H1 (cell line): ENCODE measurements around the gene ELAVL1. TPM values are rescaled to one million over a fixed set of nuclear protein-coding genes. Genes with fewer than 3 reads are reported as not detected.

ENCODE experiments used
- CHD1 ChIP-seq: IDR thresholded peaks from 2 replicates; pipeline ENCODE4 v1.6.1; 2012; ENCODE audit warnings: low read depth, low read length, improper control_type of control experiment
- EZH2 ChIP-seq: fragments of 200-600 bp; sonication (generic); IDR thresholded peaks from 2 replicates; pipeline ENCODE4 v1.7.1; 2012; ENCODE audit warnings: low read depth, mild to moderate bottlenecking, moderate library complexity, low read length, inconsistent platforms; ENCODE audit not compliant: severe bottlenecking
- JUND ChIP-seq: IDR thresholded peaks from 2 replicates; pipeline ENCODE4 v1.6.1; 2011; ENCODE audit warnings: mild to moderate bottlenecking, improper control_type of control experiment, low read length
- NANOG ChIP-seq: IDR thresholded peaks from 2 replicates; pipeline ENCODE4 v1.6.1; 2011; ENCODE audit warnings: low read length, low read depth, mild to moderate bottlenecking, inconsistent platforms; ENCODE audit not compliant: insufficient read depth, poor library complexity, severe bottlenecking
- RAD21 ChIP-seq, 2 experiments: IDR thresholded peaks in 1 of 2; conservative IDR thresholded peaks in 1 of 2; 2 replicates each; pipeline ENCODE4 v1.6.1; 2011; ENCODE audit warnings: low read depth in 2 of 2, low read length in 2 of 2, improper control_type of control experiment in 1 of 2, inconsistent platforms in 1 of 2, mild to moderate bottlenecking in 1 of 2, moderate library complexity in 1 of 2
- SIN3A ChIP-seq, 2 experiments: IDR thresholded peaks in 1 of 2; conservative IDR thresholded peaks in 1 of 2; 2 replicates each; pipeline ENCODE4 v1.6.1; 2011 to 2012; ENCODE audit warnings: low read length in 2 of 2, improper control_type of control experiment in 1 of 2, low read depth in 1 of 2, mild to moderate bottlenecking in 1 of 2
- TAF1 ChIP-seq: IDR thresholded peaks from 2 replicates; pipeline ENCODE4 v1.6.1; 2011; ENCODE audit warnings: mild to moderate bottlenecking, low read depth, low read length
- polyA plus RNA-seq, 7 experiments: library from polyadenylated mRNA; depleted of rRNA in 3 of 7; stranded (reverse) in 5 of 7; unstranded in 2 of 7; fragments of >200 nt in 5 of 7; fragments of 200-250 nt in 2 of 7; gene quantifications; 1 replicate in 5 of 7; 2 replicates in 1 of 7; 4 replicates in 1 of 7; pipeline versions ENCODE4 v1.2.1 to v1.2.3, GENCODE V29; 2011 to 2013; ENCODE audit warnings: missing spikeins in 2 of 7, mixed read lengths in 2 of 7
- total RNA-seq: library from RNA; stranded (reverse); fragmentation: NEBNext Ultra II Directional; extraction: Animal tissue kit (Norgen Biotek cat#: 25700); gene quantifications from 2 replicates; pipeline ENCODE4 v1.2.1, GENCODE V29; 2021
- TF ChIP-seq, protein P1 (sequence below): fragments of 300-600 bp; sonication (generic); IDR thresholded peaks from 2 replicates; pipeline ENCODE4 v1.7.1; 2012; ENCODE audit warnings: low read length, moderate library complexity, mild to moderate bottlenecking, inconsistent platforms; ENCODE audit not compliant: insufficient replicate concordance

Gene ELAVL1
- total and polyA plus RNA-seq, 2 of the 8 experiments (the other 6 are each of a cell fraction or from before 2014, with no cell fraction given) = 56.7 to 163 TPM

DNA sequence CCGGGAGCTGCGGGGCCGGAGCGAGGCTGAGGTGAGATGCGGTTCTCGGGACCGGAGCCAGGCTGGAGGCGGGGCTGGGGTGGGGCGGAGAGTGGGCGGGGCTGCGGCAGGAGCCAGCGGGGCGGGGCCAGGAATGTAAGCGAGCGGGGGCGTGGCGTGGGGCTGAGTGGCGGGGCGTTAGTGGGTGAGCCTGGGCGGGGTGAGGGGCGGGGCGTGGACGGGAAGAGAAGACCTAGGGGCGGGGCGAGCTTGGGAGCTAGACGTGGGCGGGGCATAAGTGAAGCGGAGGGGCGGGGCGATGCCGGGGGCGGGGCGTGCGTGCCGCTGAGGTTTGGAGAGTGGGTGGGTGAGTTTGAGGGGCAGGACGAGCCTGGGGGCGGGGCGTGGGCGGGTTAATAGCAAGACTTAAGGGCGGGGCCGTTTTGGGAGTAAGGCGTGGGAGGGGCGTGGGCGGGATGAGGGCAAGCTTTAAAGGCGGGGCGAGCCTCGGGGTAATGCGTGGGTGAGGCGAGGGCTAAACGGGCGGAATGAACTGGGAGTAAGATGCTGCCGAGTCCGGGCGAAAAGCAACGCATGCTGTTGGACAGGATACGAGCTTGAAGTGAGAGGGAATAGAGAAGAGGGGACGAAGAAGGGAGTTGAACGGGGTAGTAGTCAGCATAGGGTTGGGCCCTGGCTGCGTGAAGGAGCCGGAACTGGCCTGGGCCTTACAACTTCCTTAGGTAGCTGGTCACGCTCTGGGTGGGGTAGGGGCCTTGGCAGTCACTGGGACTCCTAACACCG, 84.7 kb downstream of the ELAVL1 start (continued):
- TF ChIP-seq, protein P1, sequence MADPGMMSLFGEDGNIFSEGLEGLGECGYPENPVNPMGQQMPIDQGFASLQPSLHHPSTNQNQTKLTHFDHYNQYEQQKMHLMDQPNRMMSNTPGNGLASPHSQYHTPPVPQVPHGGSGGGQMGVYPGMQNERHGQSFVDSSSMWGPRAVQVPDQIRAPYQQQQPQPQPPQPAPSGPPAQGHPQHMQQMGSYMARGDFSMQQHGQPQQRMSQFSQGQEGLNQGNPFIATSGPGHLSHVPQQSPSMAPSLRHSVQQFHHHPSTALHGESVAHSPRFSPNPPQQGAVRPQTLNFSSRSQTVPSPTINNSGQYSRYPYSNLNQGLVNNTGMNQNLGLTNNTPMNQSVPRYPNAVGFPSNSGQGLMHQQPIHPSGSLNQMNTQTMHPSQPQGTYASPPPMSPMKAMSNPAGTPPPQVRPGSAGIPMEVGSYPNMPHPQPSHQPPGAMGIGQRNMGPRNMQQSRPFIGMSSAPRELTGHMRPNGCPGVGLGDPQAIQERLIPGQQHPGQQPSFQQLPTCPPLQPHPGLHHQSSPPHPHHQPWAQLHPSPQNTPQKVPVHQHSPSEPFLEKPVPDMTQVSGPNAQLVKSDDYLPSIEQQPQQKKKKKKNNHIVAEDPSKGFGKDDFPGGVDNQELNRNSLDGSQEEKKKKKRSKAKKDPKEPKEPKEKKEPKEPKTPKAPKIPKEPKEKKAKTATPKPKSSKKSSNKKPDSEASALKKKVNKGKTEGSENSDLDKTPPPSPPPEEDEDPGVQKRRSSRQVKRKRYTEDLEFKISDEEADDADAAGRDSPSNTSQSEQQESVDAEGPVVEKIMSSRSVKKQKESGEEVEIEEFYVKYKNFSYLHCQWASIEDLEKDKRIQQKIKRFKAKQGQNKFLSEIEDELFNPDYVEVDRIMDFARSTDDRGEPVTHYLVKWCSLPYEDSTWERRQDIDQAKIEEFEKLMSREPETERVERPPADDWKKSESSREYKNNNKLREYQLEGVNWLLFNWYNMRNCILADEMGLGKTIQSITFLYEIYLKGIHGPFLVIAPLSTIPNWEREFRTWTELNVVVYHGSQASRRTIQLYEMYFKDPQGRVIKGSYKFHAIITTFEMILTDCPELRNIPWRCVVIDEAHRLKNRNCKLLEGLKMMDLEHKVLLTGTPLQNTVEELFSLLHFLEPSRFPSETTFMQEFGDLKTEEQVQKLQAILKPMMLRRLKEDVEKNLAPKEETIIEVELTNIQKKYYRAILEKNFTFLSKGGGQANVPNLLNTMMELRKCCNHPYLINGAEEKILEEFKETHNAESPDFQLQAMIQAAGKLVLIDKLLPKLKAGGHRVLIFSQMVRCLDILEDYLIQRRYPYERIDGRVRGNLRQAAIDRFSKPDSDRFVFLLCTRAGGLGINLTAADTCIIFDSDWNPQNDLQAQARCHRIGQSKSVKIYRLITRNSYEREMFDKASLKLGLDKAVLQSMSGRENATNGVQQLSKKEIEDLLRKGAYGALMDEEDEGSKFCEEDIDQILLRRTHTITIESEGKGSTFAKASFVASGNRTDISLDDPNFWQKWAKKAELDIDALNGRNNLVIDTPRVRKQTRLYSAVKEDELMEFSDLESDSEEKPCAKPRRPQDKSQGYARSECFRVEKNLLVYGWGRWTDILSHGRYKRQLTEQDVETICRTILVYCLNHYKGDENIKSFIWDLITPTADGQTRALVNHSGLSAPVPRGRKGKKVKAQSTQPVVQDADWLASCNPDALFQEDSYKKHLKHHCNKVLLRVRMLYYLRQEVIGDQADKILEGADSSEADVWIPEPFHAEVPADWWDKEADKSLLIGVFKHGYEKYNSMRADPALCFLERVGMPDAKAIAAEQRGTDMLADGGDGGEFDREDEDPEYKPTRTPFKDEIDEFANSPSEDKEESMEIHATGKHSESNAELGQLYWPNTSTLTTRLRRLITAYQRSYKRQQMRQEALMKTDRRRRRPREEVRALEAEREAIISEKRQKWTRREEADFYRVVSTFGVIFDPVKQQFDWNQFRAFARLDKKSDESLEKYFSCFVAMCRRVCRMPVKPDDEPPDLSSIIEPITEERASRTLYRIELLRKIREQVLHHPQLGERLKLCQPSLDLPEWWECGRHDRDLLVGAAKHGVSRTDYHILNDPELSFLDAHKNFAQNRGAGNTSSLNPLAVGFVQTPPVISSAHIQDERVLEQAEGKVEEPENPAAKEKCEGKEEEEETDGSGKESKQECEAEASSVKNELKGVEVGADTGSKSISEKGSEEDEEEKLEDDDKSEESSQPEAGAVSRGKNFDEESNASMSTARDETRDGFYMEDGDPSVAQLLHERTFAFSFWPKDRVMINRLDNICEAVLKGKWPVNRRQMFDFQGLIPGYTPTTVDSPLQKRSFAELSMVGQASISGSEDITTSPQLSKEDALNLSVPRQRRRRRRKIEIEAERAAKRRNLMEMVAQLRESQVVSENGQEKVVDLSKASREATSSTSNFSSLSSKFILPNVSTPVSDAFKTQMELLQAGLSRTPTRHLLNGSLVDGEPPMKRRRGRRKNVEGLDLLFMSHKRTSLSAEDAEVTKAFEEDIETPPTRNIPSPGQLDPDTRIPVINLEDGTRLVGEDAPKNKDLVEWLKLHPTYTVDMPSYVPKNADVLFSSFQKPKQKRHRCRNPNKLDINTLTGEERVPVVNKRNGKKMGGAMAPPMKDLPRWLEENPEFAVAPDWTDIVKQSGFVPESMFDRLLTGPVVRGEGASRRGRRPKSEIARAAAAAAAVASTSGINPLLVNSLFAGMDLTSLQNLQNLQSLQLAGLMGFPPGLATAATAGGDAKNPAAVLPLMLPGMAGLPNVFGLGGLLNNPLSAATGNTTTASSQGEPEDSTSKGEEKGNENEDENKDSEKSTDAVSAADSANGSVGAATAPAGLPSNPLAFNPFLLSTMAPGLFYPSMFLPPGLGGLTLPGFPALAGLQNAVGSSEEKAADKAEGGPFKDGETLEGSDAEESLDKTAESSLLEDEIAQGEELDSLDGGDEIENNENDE = no peak
- TF ChIP-seq JUND = no peak
- no peak for TF ChIP-seq RAD21 (IDR thresholded peaks at IDR 0.05 in 1 of 2, conservative IDR thresholded peaks at IDR 0.05 in 1 of 2; ENCODE audit: low read depth in 2 of 2, low read length in 2 of 2)
- TF ChIP-seq SIN3A (conservative IDR thresholded peaks at IDR 0.05 in 1 of 2, IDR thresholded peaks at IDR 0.05 in 1 of 2; ENCODE audit: low read depth in 1 of 2, low read length in 2 of 2) = no peak
- TF ChIP-seq TAF1 = no peak; the same call in 1 of the 2 replicates
- TF ChIP-seq EZH2 = no peak
- no peak for TF ChIP-seq NANOG
- TF ChIP-seq CHD1 = no peak
